ENCODE results near the gene RAB40B. TPM values are rescaled to one million over a fixed set of nuclear protein-coding genes. Genes with fewer than 3 reads are reported as not detected.

The RAB40B gene
- total RNA-seq, 2 experiments from 2014 or later: 1.6 to 2.0 TPM

GRCh38 chr17:82694647-82695046, 3.9 kb downstream of the RAB40B start:
- POLR2A ChIA-PET: no interaction called here
- intact Hi-C loops (cut with DNase I, micrococcal nuclease): loop anchor here in 1 of 2 experiments (5.0 kb wide), 1 partner anchor 58 kb away; the partner anchor contains the start of gene TBCD

GRCh38 chr17:82693168-82693867, 5.2 kb downstream of the RAB40B start:
- POLR2A ChIA-PET: no interaction called here
- no peak overlapping the region for H3K27ac Mint-ChIP-seq
- H3K27me3 Mint-ChIP-seq: no peaks in the 10 kb centered on the region
- no peak for ATAC-seq (ENCODE audit: poor library complexity)
- DNase-seq: no peak
- intact Hi-C loops (cut with DNase I, micrococcal nuclease): no loop called here
- peaks cover 5% of the 10 kb centered on the region for H3K9me3 Mint-ChIP-seq
- Histone ChIP-seq H3K27me3 (ENCODE audit: control insufficient read depth in 1 of 2, insufficient read depth in 2 of 2, low read length in 2 of 2) (peaks cover 0 to 6% of the 10 kb centered on the region in 2 experiments), H3K4me3 (ENCODE audit: low read length) (no peak overlapping the region), H3K36me3 (ENCODE audit: insufficient read depth, low read length) (no peaks in the 10 kb centered on the region), H3K4me1 (ENCODE audit: insufficient read depth, low read length) (peaks cover 11% of the 10 kb centered on the region), H3K9me3 (ENCODE audit: control insufficient read depth in 1 of 2, insufficient read depth in 1 of 2, low read length in 2 of 2) (peaks cover 7 to 28% of the 10 kb centered on the region in 2 experiments), H3K27ac (ENCODE audit: low read depth in 1 of 2, low read length in 2 of 2) (no peak overlapping the region)
- H3K4me1 Mint-ChIP-seq (ENCODE audit: low read depth): no peaks in the 10 kb centered on the region
- no peak for TF ChIP-seq CTCF (IDR thresholded peaks at IDR 0.05)
- CTCF ChIA-PET: no interaction called here
- H3K36me3 Mint-ChIP-seq (ENCODE audit: low read depth): peaks cover 11% of the 10 kb centered on the region
- H3K4me3 Mint-ChIP-seq: peak overlapping the region; percentile 42

More at GRCh38 chr17:82694647-82695046, 3.9 kb downstream of the RAB40B start:
- H3K27ac Mint-ChIP-seq: no peak overlapping the region
- no peak for TF ChIP-seq CTCF (IDR thresholded peaks at IDR 0.05)
- CTCF ChIA-PET: no interaction called here
- no peak overlapping the region for H3K4me3 ChIP-seq (ENCODE audit: low read length)
- DNase-seq (no peak), ATAC-seq (ENCODE audit: poor library complexity) (no peak)
- peak overlapping the region; percentile 66 for H3K4me3 Mint-ChIP-seq
- H3K4me1 ChIP-seq (ENCODE audit: insufficient read depth, low read length): peaks cover 18% of the 10 kb centered on the region
- peaks cover 10% of the 10 kb centered on the region for H3K4me1 Mint-ChIP-seq (ENCODE audit: low read depth)
- peaks cover 11% of the 10 kb centered on the region for H3K36me3 Mint-ChIP-seq (ENCODE audit: low read depth)
- peaks cover 7 to 28% of the 10 kb centered on the region in 2 experiments for H3K9me3 ChIP-seq (ENCODE audit: control insufficient read depth in 1 of 2, insufficient read depth in 1 of 2, low read length in 2 of 2)
- no peak overlapping the region for H3K27ac ChIP-seq (ENCODE audit: low read depth in 1 of 2, low read length in 2 of 2)
- peaks cover 5% of the 10 kb centered on the region for H3K9me3 Mint-ChIP-seq
- H3K27me3 ChIP-seq (ENCODE audit: control insufficient read depth in 1 of 2, insufficient read depth in 2 of 2, low read length in 2 of 2): peaks cover 0 to 6% of the 10 kb centered on the region in 2 experiments
- H3K27me3 Mint-ChIP-seq: no peaks in the 10 kb centered on the region
- H3K36me3 ChIP-seq (ENCODE audit: insufficient read depth, low read length): no peaks in the 10 kb centered on the region

GRCh38 chr17:82692268-82692667, 6.2 kb downstream of the RAB40B start:
- POLR2A ChIA-PET: no interaction called here
- intact Hi-C loops (cut with DNase I, micrococcal nuclease): no loop called here

More at GRCh38 chr17:82692268-82692667, 6.2 kb downstream of the RAB40B start:
- H3K27me3 ChIP-seq (ENCODE audit: control insufficient read depth in 1 of 2, insufficient read depth in 2 of 2, low read length in 2 of 2): peaks cover 0 to 6% of the 10 kb centered on the region in 2 experiments
- no peak overlapping the region for H3K27ac ChIP-seq (ENCODE audit: low read depth in 1 of 2, low read length in 2 of 2)
- H3K4me3 Mint-ChIP-seq: no peak overlapping the region
- DNase-seq (no peak), ATAC-seq (ENCODE audit: poor library complexity) (no peak)
- no peaks in the 10 kb centered on the region for H3K27me3 Mint-ChIP-seq
- peaks cover 6% of the 10 kb centered on the region for H3K4me1 ChIP-seq (ENCODE audit: insufficient read depth, low read length)
- no peaks in the 10 kb centered on the region for H3K36me3 ChIP-seq (ENCODE audit: insufficient read depth, low read length)
- H3K4me1 Mint-ChIP-seq (ENCODE audit: low read depth): no peaks in the 10 kb centered on the region
- no peak overlapping the region for H3K4me3 ChIP-seq (ENCODE audit: low read length)
- CTCF ChIA-PET: no interaction called here
- no peak overlapping the region for H3K27ac Mint-ChIP-seq
- H3K9me3 ChIP-seq (ENCODE audit: control insufficient read depth in 1 of 2, insufficient read depth in 1 of 2, low read length in 2 of 2): peaks cover 7 to 25% of the 10 kb centered on the region in 2 experiments
- H3K9me3 Mint-ChIP-seq: peaks cover 5% of the 10 kb centered on the region
- no peak for TF ChIP-seq CTCF (IDR thresholded peaks at IDR 0.05)
- peaks cover 11% of the 10 kb centered on the region for H3K36me3 Mint-ChIP-seq (ENCODE audit: low read depth)
